Effector CD4-positive, alpha-beta T cell (primary cell): ENCODE results near the gene WDR27.

Experiments
- DNase-seq: peaks from one replicate; pipeline ENCODE4 v3.0.0-alpha.2; 2020

Gene WDR27

GRCh38 chr6:169425628-169426370 lies 276.0 kb downstream of the WDR27 start:
- DNase-seq, result no peak

GRCh38 chr6:169424821-169425240 lies 277.0 kb downstream of the WDR27 start:
- no peak for DNase-seq

GRCh38 chr6:169424149-169424804 lies 277.6 kb downstream of the WDR27 start:
- no peak for DNase-seq

- no peak for DNase-seq
Measured at GRCh38 chr6:169421586-169422264, 280.1 kb downstream of the WDR27 start.

GRCh38 chr6:169420912-169421543 lies 280.8 kb downstream of the WDR27 start:
- DNase-seq, result no peak

- DNase-seq, result no peak
Measured at GRCh38 chr6:169417101-169417500, 284.7 kb downstream of the WDR27 start.

- no peak for DNase-seq
Measured at GRCh38 chr6:169416249-169416648, 285.6 kb downstream of the WDR27 start.

- DNase-seq, result no peak
Measured at GRCh38 chr6:169415179-169415578, 286.6 kb downstream of the WDR27 start.

GRCh38 chr6:169411722-169412121 lies 290.1 kb downstream of the WDR27 start:
- no peak for DNase-seq

GRCh38 chr6:169411296-169411695 lies 290.5 kb downstream of the WDR27 start:
- no peak for DNase-seq

GRCh38 chr6:169409742-169410312 lies 292.0 kb downstream of the WDR27 start:
- DNase-seq, result no peak

GRCh38 chr6:169407325-169407724 lies 294.5 kb downstream of the WDR27 start:
- DNase-seq, result no peak
